ENCODE data around the gene EPHB1. TPM values are rescaled to one million over a fixed set of nuclear protein-coding genes. Genes with fewer than 3 reads are reported as not detected.

The EPHB1 gene
- total RNA-seq, 1 experiment from 2014 or later, result 0.29 TPM

DNA sequence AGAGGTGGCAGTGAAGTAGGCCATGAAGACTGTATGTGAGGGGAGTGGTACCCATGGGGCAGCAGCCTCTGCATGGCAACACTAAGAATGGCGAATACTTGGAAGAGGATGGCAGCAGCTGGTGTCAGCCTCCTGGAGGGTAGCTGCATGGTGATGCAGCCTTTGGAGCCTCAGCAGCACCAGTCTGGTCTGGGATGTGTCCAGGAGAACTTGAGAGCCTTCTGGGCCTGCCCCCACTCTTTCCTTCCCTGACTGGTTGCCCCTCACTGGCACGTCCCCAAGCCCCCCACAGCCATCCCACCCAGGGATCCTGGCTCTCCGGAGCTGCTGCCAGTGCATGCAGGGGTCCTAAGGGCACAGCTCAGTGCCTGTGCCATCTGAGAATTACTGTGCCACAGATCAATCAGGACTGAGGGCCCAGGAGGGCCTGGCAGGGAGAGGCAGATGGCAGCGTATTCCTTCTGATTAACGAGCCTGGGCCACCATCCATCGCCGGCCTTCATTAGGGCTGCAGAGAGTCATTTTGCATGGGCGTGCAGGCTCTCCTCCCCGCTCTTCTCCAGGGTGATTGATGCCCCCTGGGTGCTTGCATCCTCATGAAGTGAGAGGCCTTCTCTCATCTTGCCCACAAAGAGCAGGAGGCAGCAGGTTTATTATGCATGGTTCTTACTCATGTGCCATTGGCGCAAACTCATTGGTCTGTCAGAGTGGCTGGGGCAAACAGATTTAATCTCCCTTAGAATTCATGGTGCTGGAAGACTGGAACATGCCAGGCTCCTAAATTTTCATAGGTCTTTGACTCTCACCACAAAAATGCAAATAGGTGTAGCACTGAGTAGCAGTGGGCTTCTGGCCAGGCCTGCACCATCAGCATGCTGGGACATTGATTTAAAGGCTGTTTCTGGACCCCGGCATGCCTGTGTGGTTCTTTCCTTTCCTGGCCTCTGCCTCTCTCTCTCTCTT lies 116.8 kb downstream of the EPHB1 start:
- peak; percentile 12 for DNase-seq (ENCODE audit: low spot score)

DNA sequence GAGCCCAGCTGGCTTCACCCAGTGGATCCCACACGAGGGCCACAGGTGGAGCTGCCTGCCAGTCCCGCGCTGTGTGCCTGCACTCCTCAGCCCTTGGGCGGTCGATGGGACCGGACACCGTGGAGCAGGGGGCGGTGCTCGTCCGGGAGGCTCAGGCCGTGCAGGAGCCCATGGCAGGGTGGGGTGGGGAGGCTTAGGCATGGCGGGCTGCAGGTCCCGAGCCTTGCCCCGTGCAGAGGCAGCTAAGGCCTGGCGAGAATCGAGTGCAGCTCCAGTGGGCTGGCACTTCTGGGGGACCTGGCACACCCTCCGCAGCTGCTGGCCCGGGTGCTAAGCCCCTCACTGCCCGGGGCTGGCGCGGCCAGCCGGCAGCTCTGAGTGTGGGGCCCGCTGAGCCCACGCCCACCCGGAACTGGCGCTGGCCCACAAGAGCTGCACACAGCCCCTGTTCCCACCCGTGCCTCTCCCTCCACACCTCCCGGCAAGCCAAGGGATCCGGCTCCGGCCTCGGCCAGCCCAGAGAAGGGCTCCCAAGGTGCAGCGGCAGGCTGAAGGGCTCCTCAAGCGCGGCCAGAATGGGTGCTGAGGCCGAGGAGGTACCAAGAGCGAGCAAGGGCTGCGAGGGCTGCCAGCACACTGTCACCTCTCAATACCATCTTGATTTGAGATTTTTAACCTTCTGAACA lies 121.4 kb downstream of the EPHB1 start:
- no peak for DNase-seq (ENCODE audit: low spot score)

DNA sequence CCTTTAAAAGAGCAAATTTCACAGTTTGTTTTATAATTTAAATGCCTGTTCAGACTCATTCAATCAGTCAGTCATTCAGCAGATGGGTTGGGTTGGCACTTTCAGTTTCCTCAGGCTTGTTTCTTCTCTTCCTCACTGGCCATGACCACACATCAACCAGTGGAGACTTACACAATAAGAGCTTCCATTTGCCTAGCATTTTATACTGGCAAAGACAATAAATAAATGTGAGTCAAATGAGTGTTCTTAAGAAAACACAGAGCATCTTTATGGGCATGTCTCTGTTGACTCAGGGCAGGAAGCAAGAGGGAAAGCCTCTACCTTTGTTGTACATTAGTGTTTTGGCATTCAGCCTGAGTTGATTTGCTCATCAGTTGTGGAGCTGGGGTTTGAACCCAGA lies 122.6 kb downstream of the EPHB1 start:
- DNase-seq (ENCODE audit: low spot score), result no peak

DNA sequence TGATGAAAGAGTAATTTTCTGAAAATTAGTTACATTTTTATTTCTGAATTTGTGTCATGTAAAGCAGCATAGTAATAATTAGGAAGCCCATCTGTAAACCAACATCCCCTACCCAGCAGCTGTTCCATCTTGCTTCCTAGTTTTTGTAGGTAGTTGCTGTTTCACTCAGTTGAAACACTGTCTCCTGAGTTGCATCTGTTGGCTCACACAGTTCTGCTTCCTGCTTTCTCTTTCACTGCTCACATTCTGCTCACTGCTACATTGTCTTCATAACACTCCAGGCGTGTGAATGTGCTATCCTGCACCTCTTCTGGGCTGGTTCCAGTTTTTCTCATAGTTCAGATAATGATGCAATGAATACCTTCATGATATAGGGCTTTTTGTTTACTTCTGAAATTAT lies 123.4 kb downstream of the EPHB1 start:
- no peak for DNase-seq (ENCODE audit: low spot score)

DNA sequence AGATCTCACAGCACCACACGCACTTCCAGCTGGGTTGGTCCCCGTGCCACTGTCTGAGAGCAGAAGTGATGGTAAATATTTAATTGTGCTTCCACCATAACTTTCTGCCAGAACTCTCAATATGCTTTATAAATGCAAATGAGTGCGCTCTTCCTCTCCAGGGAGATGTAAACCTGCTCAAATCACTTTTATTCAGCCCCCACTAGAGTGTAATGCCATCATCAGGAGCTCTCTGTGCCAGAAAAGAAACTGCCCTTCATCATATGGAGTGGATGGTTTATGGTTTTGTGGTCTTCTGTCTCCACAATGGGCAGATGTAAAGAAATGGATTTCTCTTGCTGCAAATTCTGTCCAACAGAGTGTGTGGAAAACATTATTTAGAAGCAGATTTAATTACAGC lies 127.0 kb downstream of the EPHB1 start:
- no peak for DNase-seq (ENCODE audit: low spot score)

DNA sequence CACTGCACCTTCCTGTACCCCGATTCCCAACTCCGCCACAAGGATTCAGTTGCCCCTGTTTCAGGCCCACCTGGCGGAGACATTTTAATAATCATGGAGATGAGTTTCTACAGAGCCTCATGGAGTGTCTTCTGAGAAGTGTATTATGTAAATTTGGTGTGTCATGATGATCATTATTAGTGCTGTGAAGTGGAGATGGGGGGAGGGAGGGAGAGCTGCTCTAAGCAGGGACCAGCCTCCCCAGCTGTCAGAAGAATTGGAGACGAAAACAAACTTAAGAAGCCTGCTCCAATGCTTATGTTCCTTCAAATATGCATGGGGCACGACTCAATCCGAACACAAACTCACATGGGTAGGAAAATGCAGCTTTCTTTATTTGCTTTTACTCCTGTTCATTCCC lies 127.8 kb downstream of the EPHB1 start:
- no peak for DNase-seq (ENCODE audit: low spot score)

DNA sequence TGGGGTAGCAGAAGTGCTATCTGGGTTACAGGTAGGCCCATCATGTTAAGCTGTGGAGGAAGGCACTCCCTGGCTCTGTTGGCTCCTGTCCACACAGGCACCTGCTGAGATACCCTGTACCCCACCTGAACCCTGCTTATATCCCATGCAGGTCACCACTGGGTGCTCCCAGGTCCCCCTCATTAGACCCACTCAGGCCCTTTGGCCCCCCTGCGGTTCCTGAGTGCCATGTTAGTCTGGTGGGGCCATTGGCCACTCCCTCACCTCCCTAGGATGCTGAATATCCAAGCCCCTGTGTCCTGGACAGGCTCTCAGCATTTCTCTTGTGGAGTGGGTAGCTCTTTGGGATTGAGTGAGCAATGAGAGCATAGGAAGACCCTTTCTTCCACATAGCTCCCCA lies 128.2 kb downstream of the EPHB1 start:
- no peak for DNase-seq (ENCODE audit: low spot score)

DNA sequence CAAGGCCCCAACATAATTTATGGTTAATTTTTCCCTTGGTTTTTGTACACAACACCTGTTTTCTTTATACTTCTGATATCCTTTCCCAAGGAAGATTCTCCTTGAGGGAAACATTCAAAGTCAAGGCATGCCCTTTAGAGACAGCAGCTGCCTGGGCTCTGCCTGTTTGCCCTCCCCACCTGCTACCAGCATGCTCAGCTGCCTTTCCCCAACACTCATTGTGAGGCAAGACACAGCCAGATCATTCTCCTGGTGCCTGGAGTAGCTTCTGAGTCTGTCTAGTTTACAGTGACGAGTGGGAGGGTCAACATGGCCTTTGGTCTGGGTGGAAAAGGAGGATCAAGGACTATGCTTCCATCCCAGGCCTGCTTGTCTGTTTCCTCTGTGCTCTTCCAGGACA lies 132.5 kb downstream of the EPHB1 start:
- no peak for DNase-seq (ENCODE audit: low spot score)

DNA sequence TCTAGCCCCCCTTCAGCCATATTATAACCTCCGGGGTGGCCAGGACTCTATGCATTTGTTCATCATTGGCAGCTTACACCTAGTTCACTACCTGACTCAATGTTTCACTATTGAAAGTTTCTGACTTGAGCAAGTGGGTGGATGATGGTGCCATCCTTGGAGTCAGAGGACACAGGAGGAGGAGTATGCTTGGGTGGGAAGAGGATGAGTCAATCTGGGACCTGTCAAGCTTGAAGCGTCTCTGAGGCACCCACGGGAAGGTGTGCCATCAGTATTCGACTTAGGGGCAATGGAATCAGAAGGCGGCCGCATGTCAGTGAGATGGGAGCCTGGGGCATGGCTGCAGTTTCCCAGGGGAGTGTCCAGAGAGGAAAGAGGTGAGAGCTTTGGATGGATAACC lies 133.3 kb downstream of the EPHB1 start:
- no peak for DNase-seq (ENCODE audit: low spot score)

DNA sequence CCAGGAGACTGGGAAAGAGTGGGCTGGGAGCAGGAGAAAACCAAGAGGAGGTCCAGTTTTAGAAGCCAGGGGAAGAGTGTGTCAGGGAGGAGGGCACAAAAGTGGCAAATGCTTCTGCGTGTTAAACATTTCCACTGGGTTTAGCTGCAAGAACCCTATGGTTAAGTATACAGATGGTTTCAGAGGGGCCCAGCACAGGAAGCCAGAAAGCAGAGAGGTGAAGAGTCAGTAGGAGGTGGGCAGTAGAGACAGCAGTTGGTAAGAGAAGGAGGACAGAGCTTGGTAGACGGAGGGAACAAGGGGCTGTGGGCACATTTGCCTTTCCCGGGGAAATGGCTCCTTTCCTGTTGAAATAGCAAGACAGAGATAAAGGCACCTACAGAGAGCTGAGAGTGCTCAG lies 133.8 kb downstream of the EPHB1 start:
- no peak for DNase-seq (ENCODE audit: low spot score)

DNA sequence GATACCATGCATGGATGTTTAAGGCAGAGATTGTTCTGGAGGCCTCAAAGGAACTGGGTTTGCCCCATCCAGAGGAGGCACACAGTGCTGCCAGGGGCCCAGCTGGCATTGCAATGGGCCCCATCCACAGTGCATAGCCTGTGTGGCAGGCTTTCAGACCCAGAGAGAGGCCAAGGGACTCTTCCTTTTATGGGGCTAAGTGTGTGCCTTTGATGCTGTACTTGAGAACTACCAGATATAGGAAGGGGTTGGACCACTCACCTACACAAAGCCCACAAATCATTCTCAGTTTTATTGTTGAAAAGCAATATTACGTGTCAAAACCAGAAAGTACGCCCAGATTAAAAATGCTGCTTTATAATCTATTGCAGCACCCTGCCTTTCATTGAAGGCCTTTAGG lies 134.9 kb downstream of the EPHB1 start:
- no peak for DNase-seq (ENCODE audit: low spot score)

DNA sequence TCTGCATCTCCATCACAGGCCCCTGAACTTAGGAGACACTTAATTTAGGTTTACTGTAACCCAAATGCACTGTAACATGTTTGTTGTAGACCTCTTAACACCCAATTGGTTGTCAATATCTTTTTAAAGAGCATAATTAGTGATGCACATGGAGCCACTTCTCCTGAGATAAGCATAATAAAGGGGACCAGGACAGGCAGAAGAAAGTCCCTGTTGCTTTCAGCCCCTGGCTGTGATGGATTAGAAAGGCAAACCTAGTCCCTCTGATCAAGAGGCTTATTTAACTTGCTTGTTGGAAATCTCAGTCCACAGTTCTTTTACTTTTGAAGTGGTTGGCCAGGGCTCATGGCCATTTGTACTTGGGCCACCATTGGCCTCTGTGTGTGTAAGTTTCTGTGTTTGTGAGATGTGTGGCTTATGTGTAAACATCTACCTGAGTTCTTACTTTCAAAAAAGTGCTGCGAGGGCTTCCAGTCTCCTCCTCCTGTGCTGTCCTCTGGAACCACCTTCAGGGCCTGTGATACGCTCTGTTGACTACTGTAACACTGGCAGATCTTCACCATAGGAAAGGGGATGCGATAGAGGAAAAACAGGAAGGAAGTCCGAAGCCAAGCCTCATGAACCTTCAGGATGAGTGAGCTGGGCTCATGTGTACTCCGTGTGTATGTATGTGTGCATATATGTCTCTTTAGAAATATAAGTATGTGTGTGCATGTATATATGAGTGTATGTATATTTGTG lies 136.2 kb downstream of the EPHB1 start:
- DNase-seq (ENCODE audit: low spot score), result no peak

DNA sequence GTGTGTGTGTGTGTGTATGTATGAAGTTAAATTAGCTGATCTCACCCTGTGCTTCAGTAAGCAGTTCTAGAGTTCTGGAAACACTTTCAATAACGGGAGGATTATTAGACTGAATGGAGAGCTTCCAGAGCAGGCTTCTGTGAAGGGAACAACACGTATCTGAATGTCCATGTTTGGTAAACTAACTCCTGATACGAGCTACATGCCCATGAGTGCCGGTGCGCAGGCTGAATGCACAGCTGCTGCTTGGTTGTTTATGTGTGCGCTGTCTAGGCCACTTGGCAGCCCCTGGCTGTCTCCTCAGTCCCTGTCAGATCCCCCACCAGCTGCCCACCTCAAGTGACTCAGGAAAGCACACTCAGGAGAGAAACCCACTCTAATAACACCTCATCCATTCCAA lies 137.0 kb downstream of the EPHB1 start:
- no peak for DNase-seq (ENCODE audit: low spot score)

DNA sequence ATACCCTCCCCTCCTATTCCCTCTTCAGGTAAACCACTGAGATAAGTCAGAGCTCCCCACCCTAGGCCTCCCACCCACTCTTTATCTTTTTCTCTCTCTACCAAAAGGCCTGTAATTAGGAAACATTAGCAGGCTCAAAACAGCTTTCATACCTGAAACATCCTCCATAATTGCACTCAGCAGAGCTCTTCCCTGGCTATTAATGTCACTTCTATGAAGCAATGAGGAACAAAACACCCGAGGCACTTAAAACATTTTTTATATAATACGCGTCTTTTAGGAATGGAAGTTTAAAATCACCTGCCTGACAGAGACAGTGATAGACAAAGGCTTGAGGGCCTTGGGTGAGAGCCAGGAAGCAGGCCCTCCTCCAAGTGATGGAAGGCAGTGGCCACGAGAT lies 138.9 kb downstream of the EPHB1 start:
- no peak for DNase-seq (ENCODE audit: low spot score)

DNA sequence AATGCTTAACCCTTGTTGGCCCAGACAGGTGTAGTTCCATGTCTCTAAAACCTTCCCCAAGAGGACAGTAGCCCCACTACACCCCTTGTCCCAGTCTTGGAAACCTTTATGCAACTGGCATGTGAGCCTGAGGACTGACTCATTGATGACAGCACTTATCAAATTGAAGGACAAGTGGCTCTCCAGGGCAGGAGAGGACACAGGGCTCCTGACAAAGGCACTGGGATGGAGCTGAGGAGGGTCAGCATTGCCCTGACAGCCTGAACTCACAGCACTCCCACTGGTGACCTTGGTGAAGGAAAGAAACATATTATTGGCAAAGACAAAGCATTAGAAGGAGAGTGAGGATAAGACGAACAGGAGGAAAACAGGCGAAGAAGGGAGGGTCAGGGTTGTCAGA lies 139.9 kb downstream of the EPHB1 start:
- DNase-seq (ENCODE audit: low spot score), result no peak

DNA sequence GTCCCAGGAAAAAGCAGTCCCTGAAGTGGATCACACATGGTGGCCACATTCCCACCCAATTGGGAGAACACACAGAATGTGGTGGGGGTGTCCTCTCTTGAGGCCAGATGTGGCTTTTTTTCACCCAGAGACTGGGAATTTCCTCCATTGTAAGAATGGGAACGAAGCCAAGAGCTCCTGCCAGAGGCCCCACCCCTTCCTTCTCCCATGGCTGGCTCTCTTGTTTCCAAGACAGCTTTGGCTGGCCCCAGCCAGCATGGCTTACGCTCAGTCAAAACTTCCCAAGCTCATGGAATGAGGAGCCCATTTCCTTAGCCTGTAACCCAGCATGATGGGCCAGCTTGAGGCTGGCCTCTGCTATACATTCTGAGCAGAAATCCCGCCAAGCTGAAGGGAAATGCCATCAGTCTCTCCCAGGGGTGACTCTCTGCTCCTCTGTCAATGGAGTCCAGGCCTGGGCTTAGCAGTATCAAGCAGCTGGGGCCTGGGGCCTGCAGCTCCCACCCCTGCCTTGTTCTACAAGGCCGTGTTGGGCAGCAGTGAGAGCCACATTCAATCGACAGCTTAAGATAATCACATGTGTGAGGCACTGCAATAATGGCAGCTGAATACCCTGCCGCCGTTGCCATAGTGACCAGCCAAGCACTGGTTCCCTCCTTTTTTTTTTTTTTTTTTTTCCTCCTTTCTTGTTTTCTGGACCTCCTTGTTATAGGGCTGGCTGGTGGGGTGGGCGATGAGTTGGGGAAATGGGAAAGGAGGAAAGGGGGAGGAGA lies 142.4 kb downstream of the EPHB1 start:
- DNase-seq (ENCODE audit: low spot score), result no peak

DNA sequence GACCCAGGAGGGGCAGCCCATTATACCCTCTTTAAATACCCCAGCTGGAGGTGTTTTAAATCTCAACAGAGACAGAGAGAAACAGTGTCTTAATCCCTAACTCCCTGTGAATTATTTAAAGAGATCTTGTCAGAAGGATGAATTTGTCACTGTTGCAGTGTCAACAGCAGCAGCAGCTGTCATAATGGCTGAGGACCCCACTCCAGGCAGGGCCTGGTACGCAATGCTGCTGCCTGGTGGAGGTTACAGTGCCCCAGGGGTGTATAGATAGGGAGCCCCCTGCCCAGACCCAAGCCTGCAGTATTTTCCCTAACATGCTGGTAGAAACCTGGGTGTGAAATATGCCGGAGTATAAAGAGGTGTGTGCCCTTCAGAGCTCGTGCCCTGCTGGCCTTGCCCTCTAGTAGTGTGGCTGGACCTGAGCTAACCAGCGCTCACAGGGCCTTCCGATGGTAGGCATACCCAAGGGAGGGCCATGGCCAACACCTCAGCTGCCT lies 143.0 kb downstream of the EPHB1 start:
- no peak for DNase-seq (ENCODE audit: low spot score)

DNA sequence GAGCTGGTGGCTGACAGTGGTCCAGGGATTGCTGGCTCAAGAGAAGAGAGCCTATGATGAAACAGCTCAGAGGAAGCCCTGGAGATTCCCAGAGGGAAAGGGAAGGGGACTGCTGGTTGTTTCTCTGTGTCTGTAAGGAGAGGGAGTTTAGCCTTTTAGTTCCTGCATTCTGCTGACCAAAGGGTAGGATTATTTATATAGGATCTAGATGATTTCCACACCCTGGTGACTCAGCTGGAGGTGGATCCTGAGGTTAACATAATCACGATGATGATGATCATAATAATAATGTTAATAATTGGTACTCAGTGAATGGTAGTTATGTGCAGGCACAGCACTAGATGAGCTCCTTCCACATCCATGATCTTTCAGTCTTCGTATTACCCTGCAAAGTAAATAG lies 144.9 kb downstream of the EPHB1 start:
- DNase-seq (ENCODE audit: low spot score), result no peak

DNA sequence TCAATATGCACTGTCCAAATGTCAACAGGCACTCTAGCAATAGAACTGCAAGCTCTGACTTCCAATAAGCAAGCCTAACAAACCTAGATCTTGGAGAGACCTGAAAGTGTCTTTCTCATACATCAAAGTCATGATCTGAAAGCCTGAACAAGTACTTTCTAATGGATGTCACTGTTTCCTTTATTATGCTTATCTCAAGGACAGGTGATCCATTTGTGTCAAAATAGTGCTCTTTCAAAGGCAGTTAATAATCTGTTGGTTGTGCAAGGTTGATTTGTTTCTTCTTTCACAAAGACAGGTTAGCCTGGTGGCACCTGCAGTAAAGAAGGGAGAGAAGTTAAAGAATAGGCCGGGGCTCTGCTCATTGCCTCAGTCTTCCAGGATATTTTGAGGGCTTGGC lies 146.8 kb downstream of the EPHB1 start:
- no peak for DNase-seq (ENCODE audit: low spot score)

DNA sequence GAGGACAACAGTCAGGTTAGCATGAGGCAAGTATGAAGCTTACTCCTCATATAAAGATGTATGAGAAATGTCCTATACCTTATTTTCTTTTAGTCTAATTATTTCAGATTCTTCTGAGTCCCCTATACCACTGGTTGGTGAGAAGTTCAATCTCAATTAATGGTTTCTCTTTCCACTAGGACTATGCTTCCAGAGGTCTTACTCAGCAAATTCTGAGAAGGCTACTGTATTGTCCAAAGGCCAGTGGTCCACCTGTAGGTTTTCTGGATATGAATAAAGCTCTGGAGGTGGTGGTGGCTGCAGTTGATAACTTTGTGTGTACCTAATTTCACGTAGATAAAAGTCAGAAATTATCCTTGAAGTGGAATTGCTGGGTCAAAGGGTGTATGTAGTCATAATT lies 149.4 kb downstream of the EPHB1 start:
- no peak for DNase-seq (ENCODE audit: low spot score)

DNA sequence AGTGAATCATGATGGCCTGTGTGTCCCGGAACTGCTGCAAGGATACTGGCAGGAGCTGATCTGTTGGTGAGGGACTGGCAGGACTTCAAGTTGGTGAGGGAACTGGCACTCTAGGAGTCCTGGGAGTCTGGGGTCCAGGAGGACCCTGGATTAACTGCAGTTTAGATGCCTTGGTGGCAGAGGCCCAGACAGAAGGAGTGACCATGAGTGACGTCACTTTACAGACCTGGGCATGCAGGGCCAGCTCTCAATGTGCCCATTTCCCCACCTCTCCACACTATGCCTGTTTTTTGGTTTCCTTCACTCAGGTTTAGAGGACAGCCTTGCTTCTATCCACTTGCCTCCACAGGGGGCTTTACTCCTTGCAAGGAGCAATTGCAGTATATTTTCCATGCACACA lies 154.1 kb downstream of the EPHB1 start:
- no peak for DNase-seq (ENCODE audit: low spot score)

DNA sequence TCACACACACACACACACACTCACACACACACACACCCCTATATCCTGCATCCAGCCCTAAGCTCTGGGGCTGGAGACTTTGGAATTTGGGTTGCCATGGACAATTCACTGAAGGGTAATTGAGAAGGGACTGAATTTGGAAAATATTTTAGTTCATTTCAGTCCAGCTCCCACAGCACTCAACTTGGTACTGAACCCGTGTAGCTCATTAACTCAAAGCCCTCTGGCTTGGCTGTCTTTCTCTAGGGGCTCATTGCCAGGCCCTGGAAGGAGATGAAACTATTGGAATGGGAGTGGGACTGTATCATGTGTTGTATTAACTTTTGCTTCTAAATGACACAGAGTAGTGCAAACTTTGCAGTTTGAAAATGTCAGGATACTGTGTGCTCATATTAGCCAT lies 157.3 kb downstream of the EPHB1 start:
- DNase-seq (ENCODE audit: low spot score), result no peak
